Neuronal stem cell (in vitro differentiated cells): ENCODE results near the gene STARD8.
A peak's percentile ranks its signal among the peaks of the same experiment; 100 is the strongest.

Experiments
- DNase-seq: peaks from one replicate; pipeline ENCODE4 v3.0.0-alpha.2; 2013; ENCODE audit warnings: low spot score
- H2AFZ ChIP-seq: one replicate; pipeline ENCODE4 v1.6.1; 2013; ENCODE audit warnings: mild to moderate bottlenecking, low read length, inconsistent platforms
- H2AK5ac ChIP-seq: 2 replicates; pipeline ENCODE4 v1.6.1; 2013; ENCODE audit warnings: low read depth, mild to moderate bottlenecking, inconsistent platforms, low read length, moderate library complexity, mixed read lengths
- H2BK120ac ChIP-seq: 2 replicates; pipeline ENCODE4 v1.6.1; 2013; ENCODE audit warnings: low read depth, mild to moderate bottlenecking, inconsistent platforms, low read length, moderate library complexity, mixed read lengths
- H2BK12ac ChIP-seq: one replicate; pipeline ENCODE4 v1.6.1; 2013; ENCODE audit warnings: low read length, inconsistent platforms
- H2BK15ac ChIP-seq: 2 replicates; pipeline ENCODE4 v1.6.1; 2013; ENCODE audit warnings: mild to moderate bottlenecking, low read length, inconsistent platforms, mixed read lengths
- H2BK5ac ChIP-seq: one replicate; pipeline ENCODE4 v1.6.1; 2013; ENCODE audit warnings: inconsistent platforms, mild to moderate bottlenecking, low read length, moderate library complexity
- H3K14ac ChIP-seq: one replicate; pipeline ENCODE4 v1.6.1; 2013; ENCODE audit warnings: low read length, inconsistent platforms
- H3K18ac ChIP-seq: 2 replicates; pipeline ENCODE4 v1.6.1; 2013; ENCODE audit warnings: low read length, inconsistent platforms
- H3K23ac ChIP-seq: 2 replicates; pipeline ENCODE4 v1.6.1; 2013; ENCODE audit warnings: low read depth, mild to moderate bottlenecking, mixed read lengths, low read length, inconsistent platforms; ENCODE audit not compliant: poor library complexity
- H3K27ac ChIP-seq: replicated peaks from 3 replicates; pipeline ENCODE4 v1.5.1; 2013; ENCODE audit warnings: low read length, inconsistent platforms
- H3K27me3 ChIP-seq, 3 experiments: 2 replicates each; pipeline ENCODE4 v1.6.1; 2013; ENCODE audit warnings: low read length in 3 of 3, mild to moderate bottlenecking in 2 of 3, inconsistent platforms in 1 of 3, low read depth in 1 of 3, mixed read lengths in 1 of 3, moderate library complexity in 1 of 3; ENCODE audit not compliant: control insufficient read depth in 3 of 3, insufficient read depth in 3 of 3
- H3K36me3 ChIP-seq, 2 donors: replicated peaks in 1 of 2; 2 replicates each; pipeline ENCODE4 v1.6.1; 2013; ENCODE audit warnings: low read length in 2 of 2; ENCODE audit not compliant: control insufficient read depth in 2 of 2, insufficient read depth in 2 of 2
- H3K4ac ChIP-seq: 2 replicates; pipeline ENCODE4 v1.6.1; 2013; ENCODE audit warnings: inconsistent platforms, mild to moderate bottlenecking, low read length, moderate library complexity
- H3K4me1 ChIP-seq, 2 donors: 1 replicate in 1 of 2; 2 replicates in 1 of 2; pipeline ENCODE4 v1.6.1; 2013; ENCODE audit warnings: low read length in 2 of 2, low read depth in 1 of 2; ENCODE audit not compliant: control insufficient read depth in 2 of 2, insufficient read depth in 1 of 2
- H3K4me2 ChIP-seq: one replicate; pipeline ENCODE4 v1.6.1; 2013; ENCODE audit warnings: mild to moderate bottlenecking, low read length, inconsistent platforms; ENCODE audit not compliant: insufficient read depth, poor library complexity, severe bottlenecking
- H3K4me3 ChIP-seq, 2 donors: 2 replicates each; pipeline ENCODE4 v1.5.1; 2013; ENCODE audit warnings: low read length in 2 of 2, mild to moderate bottlenecking in 2 of 2, inconsistent platforms in 1 of 2, moderate library complexity in 1 of 2
- H3K79me1 ChIP-seq: one replicate; pipeline ENCODE4 v1.6.1; 2013; ENCODE audit warnings: low read depth, mild to moderate bottlenecking, inconsistent platforms, low read length, moderate library complexity
- H3K9ac ChIP-seq: one replicate; pipeline ENCODE4 v1.6.1; 2013; ENCODE audit warnings: mild to moderate bottlenecking, low read depth, low read length, inconsistent platforms; ENCODE audit not compliant: poor library complexity
- H3K9me3 ChIP-seq, 2 donors: replicated peaks in 1 of 2; 2 replicates each; pipeline versions ENCODE3 to v1.6.1; 2013; ENCODE audit warnings: low read length in 2 of 2, mild to moderate bottlenecking in 2 of 2, inconsistent platforms in 1 of 2, low read depth in 1 of 2, mixed read lengths in 1 of 2, moderate library complexity in 1 of 2; ENCODE audit not compliant: control insufficient read depth in 2 of 2, insufficient read depth in 1 of 2
- H4K8ac ChIP-seq: one replicate; pipeline ENCODE4 v1.6.1; 2013; ENCODE audit warnings: low read depth, mild to moderate bottlenecking, inconsistent platforms, low read length, moderate library complexity
- H4K91ac ChIP-seq: one replicate; pipeline ENCODE4 v1.6.1; 2013; ENCODE audit warnings: low read length, low read depth, mild to moderate bottlenecking, inconsistent platforms; ENCODE audit not compliant: poor library complexity
- WGBS, 2 donors: extraction: QIAGEN DNeasy Blood & Tissue Kit; methylation state at CpG; one replicate each; pipeline ENCODE4 v1.1.7; 2013; ENCODE audit warnings: missing lambda C conversion rate in 2 of 2, mixed read lengths in 1 of 2; ENCODE audit not compliant: insufficient read length in 2 of 2, insufficient replicate concordance in 1 of 2; ENCODE audit errors: extremely low coverage in 2 of 2; 5-methylcytosine and 5-hydroxymethylcytosine counted together

The STARD8 gene

GRCh38 chrX:68665502-68665901 is 18.0 kb downstream of the STARD8 start:
- no peak overlapping the region for H3K4ac ChIP-seq
- no peaks in the 10 kb centered on the region for H3K9me3 ChIP-seq
- no peak overlapping the region for H2BK12ac ChIP-seq

GRCh38 chrX:68666580-68666979 is 19.1 kb downstream of the STARD8 start:
- H4K8ac ChIP-seq: no peak overlapping the region
- H2BK15ac ChIP-seq: no peak overlapping the region
- no peak overlapping the region for H4K91ac ChIP-seq
- no peak overlapping the region for H2BK120ac ChIP-seq
- no peak overlapping the region for H3K4ac ChIP-seq
- H3K36me3 ChIP-seq: no peaks in the 10 kb centered on the region
- H3K27ac ChIP-seq: no peak overlapping the region
- H2AFZ ChIP-seq: no peak overlapping the region
- no peak overlapping the region for H2BK12ac ChIP-seq
- no peak for DNase-seq
- H3K9me3 ChIP-seq: no peaks in the 10 kb centered on the region
- no peak overlapping the region for H3K14ac ChIP-seq
- no peak overlapping the region for H2AK5ac ChIP-seq
- no peak overlapping the region for H3K9ac ChIP-seq
- H3K4me2 ChIP-seq: no peak overlapping the region
- no peak overlapping the region for H2BK5ac ChIP-seq
- peaks cover 0 to 2% of the 10 kb centered on the region in 2 donors for H3K4me1 ChIP-seq
- no peak overlapping the region for H3K23ac ChIP-seq
- H3K18ac ChIP-seq: no peak overlapping the region
- WGBS, 2 donors: no CpG with 5 or more reads among the region's 5 CpGs
- H3K4me3 ChIP-seq: no peak overlapping the region
- peaks cover 0 to 14% (median 3%) of the 10 kb centered on the region in 3 experiments for H3K27me3 ChIP-seq
- H3K79me1 ChIP-seq: no peaks in the 10 kb centered on the region

More at GRCh38 chrX:68665502-68665901, 18.0 kb downstream of the STARD8 start:
- Histone ChIP-seq H3K4me1 (peaks cover 0 to 5% of the 10 kb centered on the region in 2 donors), H3K23ac (no peak overlapping the region), H2AFZ (no peak overlapping the region), H3K36me3 (no peaks in the 10 kb centered on the region), H2AK5ac (no peak overlapping the region), H3K4me3 (no peak overlapping the region), H3K9ac (no peak overlapping the region), H4K8ac (no peak overlapping the region), H2BK5ac (no peak overlapping the region), H3K4me2 (no peak overlapping the region), H4K91ac (no peak overlapping the region), H3K18ac (no peak overlapping the region), H2BK120ac (no peak overlapping the region), H3K14ac (no peak overlapping the region), H3K27ac (no peak overlapping the region), H2BK15ac (no peak overlapping the region), H3K79me1 (no peaks in the 10 kb centered on the region), H3K27me3 (peaks cover 0 to 17% (median 3%) of the 10 kb centered on the region in 3 experiments)
- WGBS, 2 donors: no CpG with 5 or more reads among the region's 9 CpGs
- no peak for DNase-seq

GRCh38 chrX:68669094-68669860 is 21.8 kb downstream of the STARD8 start:
- no peaks in the 10 kb centered on the region for H3K36me3 ChIP-seq
- DNase-seq: peak; percentile 75
- no peak overlapping the region for H4K8ac ChIP-seq
- H3K79me1 ChIP-seq: no peaks in the 10 kb centered on the region
- H3K27ac ChIP-seq: no peak overlapping the region
- H3K4me2 ChIP-seq: no peak overlapping the region
- H3K4me3 ChIP-seq: no peak overlapping the region
- H2AK5ac ChIP-seq: no peak overlapping the region
- H2BK120ac ChIP-seq: no peak overlapping the region
- WGBS, 2 donors: no CpG with 5 or more reads among the region's 10 CpGs
- no peak overlapping the region for H3K23ac ChIP-seq
- H3K18ac ChIP-seq: no peak overlapping the region
- no peak overlapping the region for H2BK12ac ChIP-seq
- H3K14ac ChIP-seq: no peak overlapping the region
- H3K27me3 ChIP-seq: peaks cover 0 to 3% (median 0%) of the 10 kb centered on the region in 3 experiments
- no peak overlapping the region for H2AFZ ChIP-seq
- no peaks in the 10 kb centered on the region for H3K9me3 ChIP-seq
- no peak overlapping the region for H3K9ac ChIP-seq
- no peak overlapping the region for H3K4ac ChIP-seq
- H4K91ac ChIP-seq: no peak overlapping the region
- no peak overlapping the region for H2BK15ac ChIP-seq
- H2BK5ac ChIP-seq: no peak overlapping the region
- H3K4me1 ChIP-seq: peaks cover 0 to 4% of the 10 kb centered on the region in 2 donors

- Histone ChIP-seq H2BK15ac (no peak overlapping the region), H3K9me3 (no peaks in the 10 kb centered on the region), H3K18ac (no peak overlapping the region), H3K14ac (no peak overlapping the region), H2BK120ac (no peak overlapping the region), H3K9ac (no peak overlapping the region), H3K4ac (no peak overlapping the region), H3K4me3 (no peak overlapping the region), H3K79me1 (no peaks in the 10 kb centered on the region), H3K36me3 (no peaks in the 10 kb centered on the region), H2AFZ (no peak overlapping the region), H4K91ac (no peak overlapping the region), H3K4me2 (no peak overlapping the region), H3K27ac (no peak overlapping the region), H2BK12ac (no peak overlapping the region), H4K8ac (no peak overlapping the region), H3K27me3 (peaks cover 0 to 3% (median 0%) of the 10 kb centered on the region in 3 experiments), H2AK5ac (no peak overlapping the region), H3K23ac (no peak overlapping the region), H3K4me1 (peaks cover 0 to 4% of the 10 kb centered on the region in 2 donors), H2BK5ac (no peak overlapping the region)
- no CpG with 5 or more reads among the region's 3 CpGs for WGBS, 2 donors
- no peak for DNase-seq
Observed at GRCh38 chrX:68669871-68670270, 22.4 kb downstream of the STARD8 start.
